Measurements from ENCODE around the gene FMO5. TPM values are rescaled to one million over a fixed set of nuclear protein-coding genes. Genes with fewer than 3 reads are reported as not detected.

The FMO5 gene
- total and polyA plus RNA-seq, 4 donors = 36.0 to 152 (median 99.1) TPM

DNA sequence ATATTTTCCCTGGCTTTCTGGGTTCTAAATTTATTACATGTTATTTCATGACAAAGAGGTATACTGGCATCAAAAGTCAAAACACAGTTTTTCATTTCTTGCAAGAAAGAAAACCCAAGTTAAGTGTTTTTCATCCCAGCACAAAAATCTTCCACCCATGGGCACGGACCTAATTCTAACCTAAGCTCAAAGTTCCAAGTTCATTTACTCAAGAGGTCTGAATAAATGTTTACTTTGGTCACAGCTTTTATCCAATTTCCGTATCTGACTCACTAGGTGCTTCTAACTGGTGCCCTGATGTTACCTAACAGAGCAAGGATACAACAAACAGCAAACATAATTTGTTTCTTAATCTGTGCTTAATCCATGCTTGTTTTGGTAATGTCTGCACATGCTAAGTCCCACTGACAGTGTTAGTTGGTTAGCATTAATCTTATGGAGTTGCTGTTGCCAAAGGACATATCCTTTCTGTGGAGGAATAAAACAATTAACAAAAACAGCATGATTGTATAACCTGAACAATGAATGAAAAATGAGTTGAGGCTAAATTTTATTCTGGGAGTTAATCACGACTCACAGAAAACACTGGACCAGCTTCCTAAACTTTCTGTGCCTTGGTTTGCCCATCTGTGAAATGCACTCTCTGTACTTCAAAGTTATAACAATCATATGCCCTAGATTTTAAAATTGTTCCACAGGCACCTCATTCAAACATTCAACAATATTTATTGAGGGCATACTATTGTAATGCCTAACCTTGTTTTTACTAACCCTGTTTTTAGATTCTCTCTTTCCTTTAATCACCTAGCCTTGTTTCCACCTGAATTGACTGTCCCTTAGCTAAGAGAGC is 13.1 kb upstream of the FMO5 start:
- H3K27me3 ChIP-seq (ENCODE audit: control insufficient read depth in 4 of 4, insufficient read depth in 4 of 4, low read length in 3 of 4) = no peaks in the 10 kb centered on the region
- 29% methylated on average over 3 of the region's 3 CpGs for WGBS
- TF ChIP-seq, protein P1, sequence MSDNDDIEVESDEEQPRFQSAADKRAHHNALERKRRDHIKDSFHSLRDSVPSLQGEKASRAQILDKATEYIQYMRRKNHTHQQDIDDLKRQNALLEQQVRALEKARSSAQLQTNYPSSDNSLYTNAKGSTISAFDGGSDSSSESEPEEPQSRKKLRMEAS (IDR thresholded peaks at IDR 0.05) = peak; percentile 85
- TF ChIP-seq FOXA1 (IDR thresholded peaks at IDR 0.05) (peak; percentile 90), HNF4A (conservative IDR thresholded peaks at IDR 0.05) (peak; percentile 96 to 97), FOXA2 (IDR thresholded peaks at IDR 0.05) (peak; percentile 88), HNF4G (IDR thresholded peaks at IDR 0.05) (peak; percentile 90), SP1 (IDR thresholded peaks at IDR 0.05) (peak; percentile 90), TAF1 (conservative IDR thresholded peaks at IDR 0.05) (peak; percentile 35), EGR1 (IDR thresholded peaks at IDR 0.05; ENCODE audit: low read depth in 2 of 2) (peak; percentile 15 to 76), JUND (IDR thresholded peaks at IDR 0.05) (peak; percentile 97), ZBTB33 (IDR thresholded peaks at IDR 0.05) (peak; percentile 66), ATF3 (IDR thresholded peaks at IDR 0.05) (peak; percentile 88), NR2F2 (IDR thresholded peaks at IDR 0.05) (peak; percentile 50), REST (IDR thresholded peaks at IDR 0.05) (peak; percentile 74), RXRA (IDR thresholded peaks at IDR 0.05) (peak; percentile 83 to 90), RAD21 (IDR thresholded peaks at IDR 0.05) (peak; percentile 49 to 53), GABPA (IDR thresholded peaks at IDR 0.05 in 1 of 2, conservative IDR thresholded peaks at IDR 0.05 in 1 of 2) (peak in 1 of 2 donors; percentile 28), YY1 (IDR thresholded peaks at IDR 0.05) (peak; percentile 52)
- TF ChIP-seq, protein P2, sequence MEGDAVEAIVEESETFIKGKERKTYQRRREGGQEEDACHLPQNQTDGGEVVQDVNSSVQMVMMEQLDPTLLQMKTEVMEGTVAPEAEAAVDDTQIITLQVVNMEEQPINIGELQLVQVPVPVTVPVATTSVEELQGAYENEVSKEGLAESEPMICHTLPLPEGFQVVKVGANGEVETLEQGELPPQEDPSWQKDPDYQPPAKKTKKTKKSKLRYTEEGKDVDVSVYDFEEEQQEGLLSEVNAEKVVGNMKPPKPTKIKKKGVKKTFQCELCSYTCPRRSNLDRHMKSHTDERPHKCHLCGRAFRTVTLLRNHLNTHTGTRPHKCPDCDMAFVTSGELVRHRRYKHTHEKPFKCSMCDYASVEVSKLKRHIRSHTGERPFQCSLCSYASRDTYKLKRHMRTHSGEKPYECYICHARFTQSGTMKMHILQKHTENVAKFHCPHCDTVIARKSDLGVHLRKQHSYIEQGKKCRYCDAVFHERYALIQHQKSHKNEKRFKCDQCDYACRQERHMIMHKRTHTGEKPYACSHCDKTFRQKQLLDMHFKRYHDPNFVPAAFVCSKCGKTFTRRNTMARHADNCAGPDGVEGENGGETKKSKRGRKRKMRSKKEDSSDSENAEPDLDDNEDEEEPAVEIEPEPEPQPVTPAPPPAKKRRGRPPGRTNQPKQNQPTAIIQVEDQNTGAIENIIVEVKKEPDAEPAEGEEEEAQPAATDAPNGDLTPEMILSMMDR (IDR thresholded peaks at IDR 0.05; ENCODE audit: low read depth, low read length, missing input control) = no peak
- peak overlapping the region; percentile 81 to 90 for H3K27ac ChIP-seq (ENCODE audit: low read depth in 1 of 2, low read length in 2 of 2)
- no peaks in the 10 kb centered on the region for H3K9me3 ChIP-seq (ENCODE audit: control insufficient read depth in 4 of 4, low read length in 3 of 4)
- peak overlapping the region in 1 of 2 donors; percentile 75 for H3K9ac ChIP-seq (ENCODE audit: low read depth in 1 of 2, low read length in 2 of 2)
- no peak overlapping the region for H3K4me3 ChIP-seq (ENCODE audit: low read depth in 1 of 3, low read length in 3 of 3)
- no peaks in the 10 kb centered on the region for H3K36me3 ChIP-seq (ENCODE audit: control insufficient read depth in 4 of 4, insufficient read depth in 3 of 4, low read depth in 1 of 4, low read length in 3 of 4)
- no peak for DNase-seq (ENCODE audit: low spot score)
- peaks cover 16 to 63% (median 43%) of the 10 kb centered on the region in 4 donors for H3K4me1 ChIP-seq (ENCODE audit: control insufficient read depth in 4 of 4, insufficient read depth in 4 of 4, low read length in 3 of 4)

Measured in liver (tissue), 9 donors.